ENCODE results near the gene LRRC75A. TPM values are rescaled to one million over a fixed set of nuclear protein-coding genes. Genes with fewer than 3 reads are reported as not detected.

LRRC75A gene
- total and polyA plus RNA-seq, 2 of the 8 experiments (the other 6 are each of a cell fraction or from before 2014, with no cell fraction given): 9.7 to 9.9 TPM

GRCh38 chr17:16529906-16530305 is 37.9 kb upstream of the LRRC75A start:
- no peak overlapping the region for H4K91ac ChIP-seq (replicated peaks; ENCODE audit: insufficient read length, low read length)
- no peaks in the 10 kb centered on the region for H3K9me3 ChIP-seq (ENCODE audit: insufficient read depth in 2 of 2, low read depth in 1 of 2, low read length in 1 of 2)
- H2AFZ ChIP-seq (ENCODE audit: low read length): no peak overlapping the region
- no peak overlapping the region for H3K4me3 ChIP-seq (ENCODE audit: extremely low read depth in 1 of 4, insufficient read depth in 2 of 4, low read depth in 3 of 4, low read length in 4 of 4)
- no peak overlapping the region; the same call in 1 of the 2 replicates for H4K8ac ChIP-seq (ENCODE audit: extremely low read depth, insufficient read depth, low read length)
- no peak overlapping the region for H3K14ac ChIP-seq (ENCODE audit: insufficient read length)
- H2BK5ac ChIP-seq (ENCODE audit: low read depth, low read length): no peak overlapping the region
- H3K18ac ChIP-seq (ENCODE audit: extremely low read depth, low read length): no peak overlapping the region
- POLR2A ChIA-PET (ENCODE audit: partially characterized antibody): interaction anchor here (1.2 to 1.7 kb wide), 2 partner anchors 88 to 91 kb away, joined by 4 read pairs; no protein-coding TSS in a partner anchor
- no peak overlapping the region for H3K4me2 ChIP-seq (ENCODE audit: insufficient read depth in 1 of 2, low read depth in 2 of 2, low read length in 2 of 2)
- FAIRE-seq: no peak
- H2AK5ac ChIP-seq (ENCODE audit: low read depth, low read length): no peak overlapping the region
- WGBS, 2 experiments (ENCODE audit: extremely low coverage in 1 of 2, insufficient coverage in 1 of 2, insufficient read length in 1 of 2, insufficient replicate concordance in 2 of 2, low coverage in 1 of 2, low lambda C conversion rate in 2 of 2, missing lambda C conversion rate in 1 of 2): 96% methylated on average over 4 of the region's 4 CpGs; no CpG with 5 or more reads in 1 of the 2 experiments
- H4K5ac ChIP-seq (ENCODE audit: insufficient read length, low read depth, low read length): no peak overlapping the region
- H3K27me3 ChIP-seq (replicated peaks in 1 of 4; ENCODE audit: control insufficient read depth in 3 of 4, extremely low read depth in 1 of 4, insufficient read depth in 3 of 4, low read length in 3 of 4): 0 out of 7 replicates have a peak, but pooled peaks cover 0 to 2% (median 0%) of the 10 kb centered on the region in 4 experiments
- H3K79me2 ChIP-seq (ENCODE audit: control insufficient read depth in 1 of 2, insufficient read depth in 2 of 2, low read length in 2 of 2): no peaks in the 10 kb centered on the region
- no peaks in the 10 kb centered on the region for H3K36me3 ChIP-seq (ENCODE audit: control insufficient read depth in 2 of 4, insufficient read depth in 4 of 4, low read length in 3 of 4)
- no peak overlapping the region for H3K27ac ChIP-seq (ENCODE audit: low read depth, low read length)
- CTCF ChIA-PET (ENCODE audit: partially characterized antibody): interaction anchor here (1.0 to 34.1 kb wide), 4 partner anchors 13 to 160 kb away, joined by 3 to 941 read pairs (median 4); partner anchors contain the start of gene CCDC144A
- no peak overlapping the region for H3K56ac ChIP-seq (replicated peaks; ENCODE audit: insufficient read length, low read depth, low read length)
- H3K23ac ChIP-seq (ENCODE audit: insufficient read length): no peak overlapping the region
- no peak overlapping the region for H2BK12ac ChIP-seq (ENCODE audit: low read depth, low read length)
- H3K79me1 ChIP-seq (ENCODE audit: low read depth, low read length): no peaks in the 10 kb centered on the region
- no peak overlapping the region for H3K9ac ChIP-seq (replicated peaks in 1 of 4; ENCODE audit: extremely low read depth in 1 of 4, low read depth in 3 of 4, low read length in 3 of 4)
- H3K4ac ChIP-seq (replicated peaks; ENCODE audit: insufficient read length, low read depth, low read length): no peak overlapping the region
- peaks cover 0 to under 1% (median 0%) of the 10 kb centered on the region in 4 experiments; a peak in 2 of 7 replicates for H3K4me1 ChIP-seq (replicated peaks in 1 of 4; ENCODE audit: control insufficient read depth in 3 of 4, insufficient read depth in 4 of 4, low read length in 3 of 4)
- H2BK20ac ChIP-seq (ENCODE audit: low read length): no peak overlapping the region
- DNase-seq (ENCODE audit: low read depth in 1 of 2, low spot score in 2 of 2): no peak
- H3K23me2 ChIP-seq (ENCODE audit: low read depth, low read length): no peaks in the 10 kb centered on the region; the same call in 1 of the 2 replicates
- no peak overlapping the region for H2BK15ac ChIP-seq (ENCODE audit: low read length)
- no peaks in the 10 kb centered on the region for H4K20me1 ChIP-seq (replicated peaks in 1 of 2; ENCODE audit: control insufficient read depth in 1 of 2, insufficient read depth in 2 of 2, low read length in 2 of 2)
- H2BK120ac ChIP-seq (replicated peaks; ENCODE audit: low read depth, low read length): no peak overlapping the region
- TF ChIP-seq KDM4A (IDR thresholded peaks at IDR 0.05; ENCODE audit: low read depth, low read length, severe bottlenecking) (no peak), CREB1 (IDR thresholded peaks at IDR 0.05) (no peak), TCF12 (IDR thresholded peaks at IDR 0.05; ENCODE audit: low read depth, low read length) (no peak), CBX5 (IDR thresholded peaks at IDR 0.05; ENCODE audit: low read depth, low read length) (no peak), HDAC6 (IDR thresholded peaks at IDR 0.05; ENCODE audit: low read depth, low read length) (no peak), BACH1 (IDR thresholded peaks at IDR 0.05; ENCODE audit: low read length) (no peak), SRF (IDR thresholded peaks at IDR 0.05; ENCODE audit: low read depth, low read length) (no peak), CTBP2 (IDR thresholded peaks at IDR 0.05; ENCODE audit: borderline replicate concordance, insufficient read depth, insufficient read length, low read length) (no peak), USF2 (IDR thresholded peaks at IDR 0.05; ENCODE audit: low read length) (no peak), KDM1A (IDR thresholded peaks at IDR 0.05; ENCODE audit: borderline replicate concordance, low read length) (no peak), SP1 (IDR thresholded peaks at IDR 0.05; ENCODE audit: low read depth, low read length) (no peak)
- TF ChIP-seq, protein P1, sequence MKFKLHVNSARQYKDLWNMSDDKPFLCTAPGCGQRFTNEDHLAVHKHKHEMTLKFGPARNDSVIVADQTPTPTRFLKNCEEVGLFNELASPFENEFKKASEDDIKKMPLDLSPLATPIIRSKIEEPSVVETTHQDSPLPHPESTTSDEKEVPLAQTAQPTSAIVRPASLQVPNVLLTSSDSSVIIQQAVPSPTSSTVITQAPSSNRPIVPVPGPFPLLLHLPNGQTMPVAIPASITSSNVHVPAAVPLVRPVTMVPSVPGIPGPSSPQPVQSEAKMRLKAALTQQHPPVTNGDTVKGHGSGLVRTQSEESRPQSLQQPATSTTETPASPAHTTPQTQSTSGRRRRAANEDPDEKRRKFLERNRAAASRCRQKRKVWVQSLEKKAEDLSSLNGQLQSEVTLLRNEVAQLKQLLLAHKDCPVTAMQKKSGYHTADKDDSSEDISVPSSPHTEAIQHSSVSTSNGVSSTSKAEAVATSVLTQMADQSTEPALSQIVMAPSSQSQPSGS (IDR thresholded peaks at IDR 0.05; ENCODE audit: low read length): no peak

Data from H1 (cell line).